PFSK-1 (cell line): ENCODE measurements around the gene CD300LD.

Source experiments
- FOXP2 ChIP-seq: optimal IDR thresholded peaks from 2 replicates; pipeline ENCODE3; 2011; ENCODE audit warnings: borderline replicate concordance, control low read depth, inconsistent platforms; ENCODE audit not compliant: insufficient read depth; ENCODE audit errors: extremely low read length, extremely low read depth
- POLR2AphosphoS5 ChIP-seq: IDR thresholded peaks from 2 replicates; pipeline ENCODE4 v1.6.1; 2012; ENCODE audit warnings: low read depth, mild to moderate bottlenecking, control low read depth, low read length, moderate library complexity
- SIN3A ChIP-seq: IDR thresholded peaks from 2 replicates; pipeline ENCODE4 v1.6.1; 2012; ENCODE audit warnings: mild to moderate bottlenecking, low read length, moderate library complexity, borderline replicate concordance; ENCODE audit not compliant: insufficient read depth
- TAF1 ChIP-seq: IDR thresholded peaks from 2 replicates; pipeline ENCODE4 v1.6.1; 2012; ENCODE audit warnings: low read length, control low read depth, borderline replicate concordance; ENCODE audit not compliant: insufficient read depth
- TF ChIP-seq, protein P1 (sequence below), 2 experiments: IDR thresholded peaks; 2 replicates each; pipeline versions ENCODE4 v1.6.1 to v1.8.0; 2011 to 2012; ENCODE audit warnings: low read depth in 2 of 2, low read length in 2 of 2, control low read depth in 1 of 2, inconsistent platforms in 1 of 2, mild to moderate bottlenecking in 1 of 2, moderate library complexity in 1 of 2; ENCODE audit not compliant: insufficient read depth in 1 of 2

DNA sequence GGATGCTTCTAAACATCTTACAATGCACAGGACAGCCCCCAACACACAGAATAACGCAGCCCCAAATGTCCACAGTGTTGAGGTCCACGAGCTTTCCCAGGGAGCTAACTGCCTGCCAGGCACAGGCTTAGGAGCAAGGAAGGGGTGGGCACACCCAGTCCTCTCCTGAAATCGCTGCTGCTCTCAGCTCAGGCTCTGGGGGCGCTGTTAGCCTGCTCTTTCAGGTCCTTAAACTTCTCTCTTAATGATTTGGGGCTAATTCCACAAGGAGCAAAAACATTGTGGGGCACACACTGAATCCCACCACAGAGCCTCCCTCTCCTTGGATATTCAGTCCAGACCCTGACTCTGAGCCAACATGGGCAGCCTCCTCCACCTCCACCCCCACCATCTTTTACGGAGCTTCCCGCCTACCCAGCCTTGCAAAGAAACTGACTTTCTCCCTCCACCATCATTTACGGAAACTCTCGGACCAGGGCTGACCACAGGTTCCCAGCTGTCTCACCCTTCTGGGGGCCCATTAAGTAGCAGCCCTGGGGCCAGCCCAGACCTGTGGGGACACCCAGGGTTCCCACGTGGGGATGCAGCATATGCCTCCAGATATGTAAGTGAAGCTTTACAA is 25.8 kb downstream of the CD300LD start:
- TF ChIP-seq POLR2AphosphoS5 (no peak), TAF1 (no peak), SIN3A (no peak), FOXP2 (no peak)
- TF ChIP-seq, protein P1, sequence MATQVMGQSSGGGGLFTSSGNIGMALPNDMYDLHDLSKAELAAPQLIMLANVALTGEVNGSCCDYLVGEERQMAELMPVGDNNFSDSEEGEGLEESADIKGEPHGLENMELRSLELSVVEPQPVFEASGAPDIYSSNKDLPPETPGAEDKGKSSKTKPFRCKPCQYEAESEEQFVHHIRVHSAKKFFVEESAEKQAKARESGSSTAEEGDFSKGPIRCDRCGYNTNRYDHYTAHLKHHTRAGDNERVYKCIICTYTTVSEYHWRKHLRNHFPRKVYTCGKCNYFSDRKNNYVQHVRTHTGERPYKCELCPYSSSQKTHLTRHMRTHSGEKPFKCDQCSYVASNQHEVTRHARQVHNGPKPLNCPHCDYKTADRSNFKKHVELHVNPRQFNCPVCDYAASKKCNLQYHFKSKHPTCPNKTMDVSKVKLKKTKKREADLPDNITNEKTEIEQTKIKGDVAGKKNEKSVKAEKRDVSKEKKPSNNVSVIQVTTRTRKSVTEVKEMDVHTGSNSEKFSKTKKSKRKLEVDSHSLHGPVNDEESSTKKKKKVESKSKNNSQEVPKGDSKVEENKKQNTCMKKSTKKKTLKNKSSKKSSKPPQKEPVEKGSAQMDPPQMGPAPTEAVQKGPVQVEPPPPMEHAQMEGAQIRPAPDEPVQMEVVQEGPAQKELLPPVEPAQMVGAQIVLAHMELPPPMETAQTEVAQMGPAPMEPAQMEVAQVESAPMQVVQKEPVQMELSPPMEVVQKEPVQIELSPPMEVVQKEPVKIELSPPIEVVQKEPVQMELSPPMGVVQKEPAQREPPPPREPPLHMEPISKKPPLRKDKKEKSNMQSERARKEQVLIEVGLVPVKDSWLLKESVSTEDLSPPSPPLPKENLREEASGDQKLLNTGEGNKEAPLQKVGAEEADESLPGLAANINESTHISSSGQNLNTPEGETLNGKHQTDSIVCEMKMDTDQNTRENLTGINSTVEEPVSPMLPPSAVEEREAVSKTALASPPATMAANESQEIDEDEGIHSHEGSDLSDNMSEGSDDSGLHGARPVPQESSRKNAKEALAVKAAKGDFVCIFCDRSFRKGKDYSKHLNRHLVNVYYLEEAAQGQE (IDR thresholded peaks at IDR 0.05; ENCODE audit: insufficient read depth in 1 of 2, low read depth in 2 of 2, low read length in 2 of 2): no peak
